OCI-LY7 (cell line): ENCODE results near the gene BOD1.

Experiments used
- EZH2phosphoT487 ChIP-seq: fragments of 200-600 bp; sonication (generic); IDR thresholded peaks from 2 replicates; pipeline ENCODE4 v1.6.1; 2018; ENCODE audit warnings: low read depth, borderline replicate concordance, mild to moderate bottlenecking, mixed run types, antibody characterized with exemption, low read length, moderate library complexity, mixed read lengths
- TF ChIP-seq, protein P1 (sequence below): fragments of 200-600 bp; sonication (generic); conservative IDR thresholded peaks from 2 replicates; pipeline ENCODE4 v1.5.1; 2014; ENCODE audit warnings: mild to moderate bottlenecking, antibody characterized with exemption, low read length, moderate library complexity, mixed read lengths

DNA sequence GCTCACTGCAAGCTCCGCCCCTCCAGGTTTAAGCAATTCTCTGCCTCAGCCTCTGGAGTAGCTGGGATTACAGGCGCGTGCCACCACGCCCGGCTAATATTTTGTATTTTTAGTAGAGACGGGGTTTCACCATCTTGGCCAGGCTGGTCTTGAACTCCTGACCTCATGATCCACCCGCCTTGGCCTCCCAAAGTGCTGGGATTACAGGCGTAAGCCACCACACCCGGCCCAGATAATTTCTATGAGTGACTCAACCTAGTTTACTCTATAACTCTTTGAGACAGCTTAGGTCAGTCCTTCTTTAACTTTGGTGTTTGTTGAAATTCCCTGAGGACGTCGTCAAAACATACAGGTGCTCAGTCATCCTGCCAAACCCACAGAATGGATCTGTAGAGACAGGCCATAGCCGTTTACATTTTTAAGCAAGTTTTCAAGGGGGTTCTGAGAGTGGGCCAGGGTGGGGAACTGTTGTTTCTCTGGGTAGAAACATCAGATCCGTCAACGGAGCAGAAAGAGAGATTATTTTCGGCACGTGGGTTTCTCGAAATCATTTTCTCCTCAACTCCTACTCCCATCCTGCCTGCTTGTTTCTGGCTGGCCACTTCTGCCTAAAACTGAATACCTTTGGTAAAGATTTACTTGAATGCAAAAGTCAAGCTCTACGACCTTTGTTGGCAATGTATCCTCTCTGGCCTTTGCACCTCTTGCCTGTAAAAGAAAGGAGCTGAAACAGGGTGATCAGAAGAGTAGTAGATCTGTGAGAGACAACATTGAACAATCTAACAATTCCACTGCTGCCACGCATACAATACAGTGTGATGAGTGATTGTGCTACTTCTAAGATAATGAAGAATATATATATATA lies 6.0 kb upstream of the BOD1 start:
- TF ChIP-seq, protein P1, sequence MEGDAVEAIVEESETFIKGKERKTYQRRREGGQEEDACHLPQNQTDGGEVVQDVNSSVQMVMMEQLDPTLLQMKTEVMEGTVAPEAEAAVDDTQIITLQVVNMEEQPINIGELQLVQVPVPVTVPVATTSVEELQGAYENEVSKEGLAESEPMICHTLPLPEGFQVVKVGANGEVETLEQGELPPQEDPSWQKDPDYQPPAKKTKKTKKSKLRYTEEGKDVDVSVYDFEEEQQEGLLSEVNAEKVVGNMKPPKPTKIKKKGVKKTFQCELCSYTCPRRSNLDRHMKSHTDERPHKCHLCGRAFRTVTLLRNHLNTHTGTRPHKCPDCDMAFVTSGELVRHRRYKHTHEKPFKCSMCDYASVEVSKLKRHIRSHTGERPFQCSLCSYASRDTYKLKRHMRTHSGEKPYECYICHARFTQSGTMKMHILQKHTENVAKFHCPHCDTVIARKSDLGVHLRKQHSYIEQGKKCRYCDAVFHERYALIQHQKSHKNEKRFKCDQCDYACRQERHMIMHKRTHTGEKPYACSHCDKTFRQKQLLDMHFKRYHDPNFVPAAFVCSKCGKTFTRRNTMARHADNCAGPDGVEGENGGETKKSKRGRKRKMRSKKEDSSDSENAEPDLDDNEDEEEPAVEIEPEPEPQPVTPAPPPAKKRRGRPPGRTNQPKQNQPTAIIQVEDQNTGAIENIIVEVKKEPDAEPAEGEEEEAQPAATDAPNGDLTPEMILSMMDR: no peak
- no peak for TF ChIP-seq EZH2phosphoT487
